Right lung (tissue), 5 donors: Measurements from ENCODE around the gene HFM1. TPM values are rescaled to one million over a fixed set of nuclear protein-coding genes. Genes with fewer than 3 reads are reported as not detected.
"Not testable (repeated sequence)": the region's sequence is repeated elsewhere in the genome, so short reads cannot be mapped to it uniquely, and the experiment has no call there.

Experiments
- DNase-seq, 2 donors: peaks; one replicate each; pipeline ENCODE4 v3.0.0-alpha.2; 2013
- polyA plus RNA-seq, 5 donors: library from polyadenylated mRNA; unstranded; fragments of 120-200 nt; gene quantifications; one replicate each; pipeline versions ENCODE4 v1.2.1 to v1.2.3, GENCODE V29; 2013; ENCODE audit warnings: inconsistent platforms in 1 of 5, low replicate concordance in 1 of 5; ENCODE audit not compliant: insufficient read length in 5 of 5, insufficient read depth in 1 of 5

Gene HFM1
- polyA plus RNA-seq, 5 donors = 6.4 to 13.7 (median 11.7) TPM

DNA sequence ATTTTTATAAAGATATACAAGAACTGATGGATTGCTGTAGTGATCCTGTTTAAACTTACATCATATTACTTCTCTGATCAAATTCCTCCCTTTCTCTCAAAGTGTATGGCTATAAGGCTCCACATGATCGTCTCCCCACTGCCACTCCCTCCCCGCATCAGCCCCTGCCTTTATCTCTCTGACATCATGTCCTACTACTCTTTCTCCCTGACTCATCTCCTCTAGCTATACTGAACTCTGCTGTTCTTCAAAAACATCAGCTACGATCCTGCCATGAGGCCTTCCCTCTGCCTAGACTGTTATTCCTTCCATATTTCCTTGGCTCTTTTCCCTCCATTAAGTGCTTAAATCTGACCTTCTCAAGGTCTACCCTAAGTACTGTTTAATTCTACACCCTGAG lies 22.8 kb downstream of the HFM1 start:
- DNase-seq = no peak

DNA sequence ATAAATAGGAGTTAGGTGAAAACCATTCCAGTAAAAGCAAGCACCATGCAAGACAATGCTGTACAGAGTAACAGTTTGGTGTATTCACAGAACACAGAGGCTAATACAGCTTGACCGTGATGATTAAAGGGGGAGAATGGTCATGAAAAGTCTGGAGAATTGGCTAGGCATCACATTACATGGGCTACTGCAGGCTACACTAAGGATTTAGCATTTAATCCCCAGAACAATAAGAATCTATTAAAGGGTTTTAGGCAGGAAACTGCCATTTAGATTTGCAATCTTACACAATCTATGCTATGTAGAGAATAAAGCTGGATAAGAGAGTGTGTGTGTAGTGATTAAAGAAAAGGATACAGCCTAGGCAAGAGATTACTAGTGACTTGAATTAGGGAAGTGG lies 30.6 kb downstream of the HFM1 start:
- DNase-seq = no peak

DNA sequence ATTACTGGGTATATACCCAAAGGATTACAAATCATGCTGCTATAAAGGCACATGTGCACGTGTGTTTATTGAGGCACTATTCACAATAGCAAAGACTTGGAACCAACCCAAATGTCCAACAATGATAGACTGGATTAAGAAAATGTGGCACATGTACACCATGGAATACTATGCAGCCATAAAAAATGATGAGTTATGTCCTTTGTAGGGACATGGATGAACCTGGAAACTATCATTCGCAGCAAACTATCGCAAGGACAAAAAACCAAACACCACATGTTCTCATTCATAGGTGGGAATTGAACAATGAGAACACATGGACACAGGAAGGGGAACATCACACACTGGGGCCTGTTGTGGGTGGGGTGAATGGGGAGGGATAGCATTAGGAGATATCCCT lies 32.4 kb downstream of the HFM1 start:
- not testable (repeated sequence) for DNase-seq

DNA sequence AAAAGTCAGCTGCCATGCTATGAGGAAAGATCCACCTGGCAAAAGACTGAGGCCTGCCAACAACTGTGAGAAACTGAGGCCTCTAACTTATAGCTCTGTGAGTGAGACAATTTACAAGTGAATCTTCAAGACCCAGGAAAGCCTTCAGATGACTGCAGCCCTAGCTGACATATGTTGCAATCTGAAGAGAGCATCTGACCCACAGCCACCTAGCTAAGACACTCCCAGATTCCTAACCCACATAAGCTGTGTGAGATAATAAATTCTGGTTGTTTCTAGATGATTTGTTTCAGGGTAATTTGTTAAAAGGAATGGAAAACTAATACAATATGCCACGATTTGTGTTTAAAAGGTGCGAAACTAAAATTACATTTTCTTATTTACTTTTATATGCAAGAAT lies 55.1 kb downstream of the HFM1 start:
- no peak for DNase-seq

DNA sequence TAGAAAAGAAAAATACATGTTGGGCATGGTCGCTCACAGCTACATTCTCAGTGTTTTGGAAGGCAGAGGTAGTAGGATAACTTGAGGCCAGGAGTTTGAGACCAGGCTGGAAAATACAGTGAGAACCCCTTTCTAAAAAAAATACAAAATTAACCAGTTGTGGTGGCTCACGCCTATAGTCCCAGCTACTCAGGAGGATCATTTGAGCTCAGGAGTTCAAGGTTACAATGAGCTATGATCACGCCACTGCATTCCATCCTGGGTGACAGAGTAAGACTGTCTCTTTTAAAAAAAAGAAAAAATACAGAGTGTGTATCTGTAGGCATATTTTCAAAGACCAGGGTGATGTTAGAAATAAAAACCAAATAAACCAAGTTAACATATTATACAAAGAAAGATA lies 57.8 kb downstream of the HFM1 start:
- DNase-seq = no peak

DNA sequence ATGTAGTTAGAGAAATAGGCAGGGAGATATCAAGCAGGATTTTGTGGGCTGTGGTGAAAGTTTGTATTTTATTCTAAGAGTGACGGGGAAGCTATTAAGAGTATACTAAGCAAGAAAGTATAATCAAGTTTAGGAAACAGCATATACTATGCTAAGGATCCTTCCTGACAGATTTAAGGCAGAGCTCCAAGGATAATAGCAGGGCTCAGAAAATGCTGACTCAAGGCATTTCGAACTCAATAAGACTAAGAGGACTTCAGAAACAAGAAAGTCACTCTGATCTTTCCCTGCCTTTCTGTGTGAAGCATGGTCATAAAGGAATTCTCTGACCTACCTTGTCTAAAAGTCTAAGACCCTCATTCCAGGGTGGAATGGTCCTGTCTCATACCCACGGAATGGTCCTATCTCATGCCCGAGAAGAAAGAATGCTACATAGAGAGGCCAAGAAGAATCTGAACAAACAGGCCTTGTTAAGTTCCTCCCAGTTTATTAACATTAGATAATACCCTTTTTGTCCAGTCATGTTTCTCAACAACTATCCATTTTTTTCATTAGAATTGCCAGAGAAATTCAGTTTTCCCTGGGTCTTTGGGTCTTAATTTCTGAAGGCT lies 59.1 kb downstream of the HFM1 start:
- peak; percentile 10 to 15 for DNase-seq

DNA sequence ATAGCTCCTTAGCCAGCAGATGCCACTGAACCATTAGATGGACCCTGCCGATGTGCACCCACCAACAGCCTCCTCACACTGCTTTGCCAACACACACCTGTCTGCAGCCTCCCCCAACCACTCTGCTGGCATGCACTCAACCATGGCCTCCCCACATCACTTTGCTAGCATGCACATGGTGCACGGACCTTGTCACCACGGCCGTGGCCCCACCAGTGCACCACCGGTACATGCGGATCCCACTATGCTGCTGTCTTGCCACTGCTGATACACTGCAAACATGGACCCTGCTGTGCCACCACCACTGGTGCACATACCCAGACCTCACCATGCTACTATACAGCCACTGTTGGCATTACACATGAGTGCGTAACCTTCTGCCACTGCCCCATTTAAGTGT lies 66.1 kb downstream of the HFM1 start:
- DNase-seq = no peak

DNA sequence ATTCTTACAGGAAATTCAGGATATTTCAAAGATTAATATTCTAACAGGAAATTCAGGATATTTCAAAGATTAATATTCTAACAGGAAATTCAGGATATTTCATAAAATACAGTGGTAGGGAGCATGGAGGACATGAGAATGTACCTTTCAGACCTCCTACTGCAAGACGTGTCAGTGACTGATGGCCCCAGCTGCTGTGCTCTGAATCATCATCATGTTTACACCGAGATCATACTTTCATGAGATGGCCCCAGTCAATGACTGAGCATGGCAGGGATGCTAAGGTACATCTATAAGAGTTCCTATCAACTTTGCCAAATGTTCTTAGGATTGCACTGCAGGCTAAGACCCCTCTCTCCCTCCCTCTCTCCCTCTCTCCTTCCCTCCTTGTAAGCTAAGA lies 69.0 kb downstream of the HFM1 start:
- no peak for DNase-seq

DNA sequence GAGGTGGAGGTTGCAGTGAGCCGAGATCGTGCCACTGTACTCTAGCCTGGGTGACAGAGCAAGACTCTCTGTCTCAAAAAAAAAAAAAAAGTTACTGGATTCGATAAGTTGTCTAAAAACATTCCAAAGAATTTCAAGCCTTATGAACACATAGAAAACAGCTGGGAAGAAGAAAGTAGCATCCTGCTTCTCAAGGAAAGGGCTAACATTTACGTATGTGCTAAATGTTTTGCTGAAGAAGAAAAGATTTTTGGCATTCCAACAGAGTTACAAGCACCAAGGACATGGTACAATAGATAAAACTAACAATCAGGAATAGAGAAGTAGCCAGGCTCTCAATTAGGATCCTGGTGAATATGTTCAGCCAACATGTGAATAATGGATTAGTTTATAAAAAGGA lies 69.8 kb downstream of the HFM1 start:
- no peak for DNase-seq

DNA sequence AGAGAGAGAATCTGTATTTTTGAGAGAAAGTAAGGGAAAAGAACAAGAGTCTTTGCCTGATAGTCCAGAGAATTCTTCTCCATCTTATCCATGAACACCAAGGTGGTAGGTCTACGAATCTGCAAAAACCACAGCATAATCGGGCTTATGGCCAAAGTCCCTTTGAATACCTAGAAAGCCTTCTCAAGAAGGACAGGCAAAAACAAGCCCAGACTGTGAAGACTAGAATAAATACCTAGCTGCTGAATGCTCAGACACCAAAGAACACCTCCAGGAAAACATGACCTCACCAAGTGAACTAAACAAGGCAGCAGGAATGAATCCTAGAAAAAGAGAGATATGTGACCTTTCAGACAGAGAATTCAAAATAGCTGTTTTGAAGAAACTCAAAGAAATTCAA lies 79.2 kb downstream of the HFM1 start:
- no peak for DNase-seq

DNA sequence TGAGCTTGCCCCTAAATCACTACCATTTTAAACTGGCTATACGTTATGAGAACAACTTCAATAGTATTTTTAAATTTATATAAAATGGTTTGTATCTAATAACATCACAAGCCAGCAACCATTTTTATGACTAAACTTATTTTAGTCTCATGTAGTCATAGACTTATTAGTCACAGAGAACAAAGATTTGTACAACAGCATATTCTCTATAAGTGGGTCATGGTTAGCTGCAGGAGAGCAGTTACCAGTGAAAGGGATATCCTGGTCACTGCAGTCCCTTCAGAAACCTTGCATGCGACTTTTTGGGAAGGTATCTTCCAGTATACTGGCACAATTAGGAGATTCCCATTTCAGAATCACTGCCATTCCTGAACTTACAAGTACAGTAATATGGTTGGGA lies 90.0 kb downstream of the HFM1 start:
- no peak for DNase-seq

DNA sequence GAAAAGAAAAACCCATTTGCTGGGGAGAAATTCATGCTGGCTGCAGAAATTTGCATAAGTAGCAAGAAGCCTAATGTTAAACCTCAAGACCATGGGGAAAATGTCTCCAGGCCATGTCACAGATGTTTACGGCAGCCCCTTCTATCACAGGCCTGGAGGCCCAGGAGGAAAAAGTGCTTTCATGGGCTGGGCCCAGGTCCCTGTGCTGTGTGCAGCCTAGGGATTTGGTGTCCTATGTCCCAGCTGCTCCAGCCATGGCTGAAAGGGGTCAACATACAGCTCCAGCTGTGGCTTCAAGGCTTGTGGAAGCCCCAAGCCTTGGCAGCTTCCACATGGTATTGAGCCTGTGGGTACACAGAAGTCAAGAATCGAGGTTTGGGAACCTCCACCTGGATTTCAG lies 93.0 kb downstream of the HFM1 start:
- DNase-seq = no peak

DNA sequence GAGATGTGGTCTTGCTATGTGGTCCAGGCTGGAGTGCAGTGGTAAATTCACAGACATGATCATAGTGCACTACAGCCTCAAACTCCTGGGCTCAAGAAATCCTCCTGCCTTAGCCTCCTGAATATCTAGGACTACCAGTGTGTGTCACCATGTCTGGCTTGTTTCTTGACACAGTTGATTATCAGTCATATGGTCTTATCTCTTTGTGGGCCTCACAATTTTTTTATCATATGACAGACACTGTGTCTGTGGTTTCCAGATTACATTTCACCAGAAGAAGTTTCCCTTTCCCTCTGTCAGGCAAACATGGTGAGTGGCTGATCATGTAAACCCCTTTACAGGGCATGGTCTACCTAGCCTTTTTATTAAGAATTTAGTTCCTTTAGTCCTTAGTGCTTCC lies 96.1 kb downstream of the HFM1 start:
- no peak for DNase-seq

DNA sequence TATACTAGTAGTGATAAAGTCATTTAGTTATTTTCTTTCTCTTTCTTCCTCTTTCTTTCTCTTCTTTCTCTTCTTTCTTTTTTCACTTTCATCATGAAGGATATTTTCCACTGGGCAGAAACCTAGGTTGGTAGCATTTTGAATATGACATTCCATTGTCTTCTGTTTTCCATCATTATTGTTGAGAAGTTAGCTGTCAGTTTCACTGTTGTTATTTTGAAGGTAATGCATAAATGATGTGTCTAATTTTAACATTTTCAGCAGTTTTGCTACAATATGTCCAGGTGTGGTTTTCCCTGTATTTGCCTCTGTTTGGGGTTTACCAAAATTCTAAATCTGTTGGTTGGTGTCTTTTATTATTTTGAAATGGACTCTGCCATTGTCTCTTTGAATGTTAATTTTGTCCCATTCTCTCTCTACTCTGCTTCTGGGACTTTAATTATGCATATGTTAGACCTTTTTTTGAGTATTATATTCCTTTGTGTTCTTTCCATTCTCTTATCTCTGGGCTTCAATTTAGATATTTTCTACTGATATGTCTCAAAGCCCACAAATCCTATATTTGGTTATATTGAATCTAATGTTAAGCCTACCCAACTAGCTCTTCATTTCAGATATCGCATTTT lies 96.7 kb downstream of the HFM1 start:
- DNase-seq = no peak

DNA sequence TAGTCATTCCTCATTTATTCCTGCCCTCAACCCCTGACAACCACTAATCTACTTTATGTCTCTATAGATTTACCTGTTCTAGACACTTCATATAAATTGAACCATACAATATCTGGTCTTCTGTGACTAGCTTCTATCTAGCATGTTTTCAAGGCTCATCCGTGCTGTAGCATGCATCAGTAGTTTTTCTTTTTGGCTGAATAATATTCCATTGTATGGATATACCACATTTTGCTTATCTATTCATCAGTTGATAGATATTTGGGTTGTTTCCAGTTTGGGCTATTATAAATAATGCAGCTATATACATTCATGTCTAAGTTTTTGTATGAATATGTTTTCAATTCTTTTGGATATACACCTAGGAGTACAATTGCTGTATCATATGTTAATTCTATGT lies 101.5 kb downstream of the HFM1 start:
- no peak for DNase-seq

DNA sequence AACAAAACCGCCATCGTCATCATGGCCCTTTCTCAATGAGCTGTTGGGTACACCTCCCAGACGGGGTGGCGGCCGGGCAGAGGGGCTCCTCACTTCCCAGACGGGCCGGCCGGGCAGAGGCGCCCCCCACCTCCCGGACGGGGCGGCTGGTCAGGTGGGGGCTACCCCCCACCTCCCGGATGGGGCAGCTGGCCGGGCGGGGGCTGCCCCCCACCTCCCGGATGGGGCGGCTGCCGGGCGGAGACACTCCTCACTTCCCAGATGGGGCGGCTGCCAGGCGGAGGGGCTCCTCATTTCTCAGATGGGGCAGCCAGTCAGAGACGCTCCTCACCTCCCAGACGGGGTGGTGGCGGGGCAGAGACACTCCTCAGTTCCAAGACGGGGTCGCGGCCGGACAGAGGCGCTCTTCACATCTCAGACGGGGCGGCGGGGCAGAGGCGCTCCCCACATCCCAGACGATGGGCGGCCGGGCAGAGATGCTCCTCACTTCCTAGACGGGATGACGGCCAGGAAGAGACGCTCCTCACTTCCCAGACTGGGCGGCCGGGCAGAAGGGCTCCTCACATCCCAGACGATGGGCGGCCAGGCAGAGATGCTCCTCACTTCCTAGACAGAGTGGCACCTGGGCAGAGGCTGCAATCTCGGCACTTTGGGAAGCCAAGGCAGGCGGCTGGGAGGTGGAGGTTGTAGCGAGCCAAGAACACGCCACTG lies 115.6 kb downstream of the HFM1 start:
- DNase-seq = not testable (repeated sequence)

DNA sequence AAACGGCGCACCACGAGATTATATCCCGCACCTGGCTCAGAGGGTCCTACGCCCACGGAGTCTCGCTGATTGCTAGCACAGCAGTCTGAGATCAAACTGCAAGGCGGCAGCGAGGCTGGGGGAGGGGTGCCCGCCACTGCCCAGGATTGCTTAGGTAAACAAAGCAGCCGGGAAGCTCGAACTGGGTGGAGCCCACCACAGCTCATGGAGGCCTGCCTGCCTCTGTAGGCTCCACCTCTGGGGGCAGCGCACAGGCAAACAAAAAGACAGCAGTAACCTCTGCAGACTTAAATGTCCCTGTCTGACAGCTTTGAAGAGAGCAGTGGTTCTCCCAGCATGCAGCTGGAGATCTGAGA lies 117.7 kb downstream of the HFM1 start:
- not testable (repeated sequence) for DNase-seq

DNA sequence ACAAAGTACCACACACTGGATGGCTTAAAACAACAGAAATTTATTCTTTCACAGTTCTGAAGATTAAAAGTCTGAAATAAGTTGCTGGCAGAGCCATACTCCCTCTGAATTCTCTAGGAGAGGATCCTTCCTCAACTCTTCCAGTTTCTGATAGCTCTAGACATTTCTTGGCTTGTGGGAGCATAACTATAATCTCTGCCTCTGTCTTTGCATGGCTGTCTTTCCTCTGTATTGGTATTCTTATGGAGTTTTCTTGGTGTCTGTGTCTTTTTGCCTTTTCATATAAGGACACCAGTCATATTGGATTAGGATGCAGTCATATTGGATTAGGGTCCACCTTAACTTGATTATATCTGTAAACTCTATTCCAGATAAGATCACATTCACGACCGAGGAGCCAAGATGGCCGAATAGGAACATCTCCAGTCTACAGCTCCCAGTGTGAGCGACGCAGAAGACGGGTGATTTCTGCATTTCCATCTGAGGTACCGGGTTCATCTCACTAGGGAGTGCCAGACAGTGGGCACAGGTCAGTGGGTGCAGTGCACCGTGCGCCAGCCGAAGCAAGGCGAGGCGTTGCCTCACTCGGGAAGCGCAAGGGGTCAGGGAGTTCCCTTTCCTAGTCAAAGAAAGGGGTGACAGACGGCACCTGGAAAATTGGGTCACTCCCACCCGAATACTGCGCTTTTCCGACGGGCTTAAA lies 118.2 kb downstream of the HFM1 start:
- DNase-seq = not testable (repeated sequence)

DNA sequence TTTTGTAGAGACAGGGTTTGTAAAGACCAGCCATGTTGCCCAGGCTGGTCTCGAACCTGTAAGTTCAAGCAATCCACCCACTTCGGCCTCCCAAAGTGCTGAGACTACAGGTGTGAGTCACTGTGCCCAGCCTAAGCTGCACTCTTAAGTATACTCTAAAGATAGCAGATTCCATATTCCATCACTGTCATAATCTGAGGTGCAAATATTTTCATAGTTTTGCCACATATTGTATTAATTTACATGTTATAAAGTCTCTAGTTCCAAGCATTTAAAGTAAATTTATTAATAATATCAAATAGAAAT lies 121.3 kb downstream of the HFM1 start:
- DNase-seq = no peak

DNA sequence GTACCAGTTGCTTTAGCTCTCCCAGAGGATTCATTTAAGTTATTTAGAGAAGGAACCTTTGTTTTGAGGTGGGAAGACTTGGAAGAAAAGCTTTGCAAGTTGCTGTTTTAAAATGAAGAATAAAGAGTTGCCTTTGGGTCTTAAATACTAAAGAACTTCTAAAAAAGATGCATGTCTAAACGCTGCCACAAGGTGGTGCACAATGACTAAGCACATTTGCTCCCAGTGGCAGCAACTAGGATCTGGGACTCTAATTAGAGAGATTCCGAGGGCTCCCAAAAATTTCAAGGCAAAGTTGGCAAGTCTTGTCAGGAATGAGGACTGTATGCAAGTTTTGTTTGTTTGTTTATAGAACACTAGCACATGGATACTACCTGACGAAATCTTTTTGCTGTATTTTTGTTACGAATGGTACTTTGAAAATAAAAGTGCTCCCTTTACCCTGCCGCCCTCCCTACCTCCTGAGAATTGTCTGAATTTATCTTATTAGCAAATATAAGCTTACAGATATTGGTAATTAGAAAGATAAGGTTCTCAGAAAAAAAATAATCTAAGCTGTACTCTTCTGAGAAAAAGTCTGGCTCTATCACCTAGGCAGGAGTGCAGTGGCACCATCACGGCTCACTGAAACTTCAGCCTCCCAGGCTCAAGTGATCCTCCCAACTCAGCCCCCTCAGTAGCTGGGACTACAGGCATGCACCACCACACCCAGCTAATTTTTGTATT lies 121.8 kb downstream of the HFM1 start:
- peak; percentile 35 to 62 for DNase-seq

DNA sequence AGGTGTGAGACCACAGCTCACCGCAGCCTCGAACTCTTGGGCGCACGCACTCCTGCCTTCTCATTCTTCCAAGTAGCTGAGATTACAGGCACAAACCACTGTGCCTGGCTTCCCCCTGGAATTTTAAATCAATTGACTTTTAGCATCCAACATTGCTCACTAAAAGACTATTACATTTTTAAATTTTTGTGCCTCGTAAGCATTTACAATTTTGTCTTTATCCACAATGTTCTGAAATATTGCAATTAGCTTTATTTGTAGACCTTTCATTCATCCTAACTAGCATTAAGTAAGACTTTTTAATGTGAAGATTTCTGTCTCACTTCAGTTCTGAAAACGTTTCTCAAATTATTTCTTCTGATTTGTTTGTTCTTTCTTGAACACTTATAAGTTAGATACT lies 122.9 kb downstream of the HFM1 start:
- DNase-seq = no peak

DNA sequence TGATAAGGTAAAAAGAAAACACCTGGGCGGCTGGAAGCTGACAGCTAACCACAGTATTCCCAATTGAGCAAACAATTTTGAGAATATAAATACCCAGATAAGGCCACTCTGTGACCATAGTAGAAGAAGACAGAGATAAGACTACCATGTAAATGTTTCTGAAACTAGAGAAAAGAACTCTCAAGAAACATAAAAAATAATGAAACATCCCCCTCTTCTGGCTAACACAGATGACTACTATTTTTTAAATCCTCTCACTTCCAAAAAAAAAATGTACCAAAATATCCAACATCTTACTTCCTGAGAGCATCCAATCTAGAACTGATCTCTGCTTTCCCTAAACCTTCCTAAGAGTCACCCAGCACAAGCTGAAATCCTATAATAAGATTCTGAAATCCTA lies 125.9 kb downstream of the HFM1 start:
- peak in 1 of 2 donors; percentile 9 for DNase-seq
